GM12865 (cell line): ENCODE results near the gene CLEC9A.

Experiments used
- DNase-seq: peaks from one replicate; pipeline ENCODE4 v3.0.0; 2010; ENCODE audit warnings: low read depth
- H3K4me3 ChIP-seq: 2 replicates; pipeline ENCODE4 v1.5.1; 2011; ENCODE audit warnings: mild to moderate bottlenecking, low read depth, low read length, control low read depth
- TF ChIP-seq, protein P1 (sequence below): IDR thresholded peaks from 2 replicates; pipeline ENCODE4 v1.5.1; 2011; ENCODE audit warnings: low read length, control low read depth, low read depth, inconsistent platforms; ENCODE audit not compliant: insufficient read depth; ENCODE audit errors: missing control alignments

CLEC9A gene

DNA sequence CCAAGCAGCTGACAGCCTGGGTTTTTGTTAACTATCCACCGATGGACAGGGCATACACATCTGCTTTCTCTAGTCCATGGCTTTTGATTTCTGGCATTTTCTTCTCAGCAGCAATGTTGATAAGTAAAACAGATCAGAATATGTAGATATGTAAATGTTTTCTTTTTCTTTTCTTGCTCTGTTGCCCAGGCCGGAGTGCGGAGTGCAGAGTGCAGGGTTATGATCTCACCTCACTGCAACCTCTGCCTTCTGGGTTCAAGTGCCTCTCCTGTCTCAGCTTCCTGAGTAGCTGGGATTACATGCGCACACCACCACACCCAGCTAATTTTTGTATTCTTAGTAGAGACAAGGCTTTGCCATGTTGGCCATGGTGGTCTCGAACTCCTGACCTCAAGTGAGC is 27.9 kb downstream of the CLEC9A start:
- no peak for DNase-seq
- H3K4me3 ChIP-seq: no peak overlapping the region
- TF ChIP-seq, protein P1, sequence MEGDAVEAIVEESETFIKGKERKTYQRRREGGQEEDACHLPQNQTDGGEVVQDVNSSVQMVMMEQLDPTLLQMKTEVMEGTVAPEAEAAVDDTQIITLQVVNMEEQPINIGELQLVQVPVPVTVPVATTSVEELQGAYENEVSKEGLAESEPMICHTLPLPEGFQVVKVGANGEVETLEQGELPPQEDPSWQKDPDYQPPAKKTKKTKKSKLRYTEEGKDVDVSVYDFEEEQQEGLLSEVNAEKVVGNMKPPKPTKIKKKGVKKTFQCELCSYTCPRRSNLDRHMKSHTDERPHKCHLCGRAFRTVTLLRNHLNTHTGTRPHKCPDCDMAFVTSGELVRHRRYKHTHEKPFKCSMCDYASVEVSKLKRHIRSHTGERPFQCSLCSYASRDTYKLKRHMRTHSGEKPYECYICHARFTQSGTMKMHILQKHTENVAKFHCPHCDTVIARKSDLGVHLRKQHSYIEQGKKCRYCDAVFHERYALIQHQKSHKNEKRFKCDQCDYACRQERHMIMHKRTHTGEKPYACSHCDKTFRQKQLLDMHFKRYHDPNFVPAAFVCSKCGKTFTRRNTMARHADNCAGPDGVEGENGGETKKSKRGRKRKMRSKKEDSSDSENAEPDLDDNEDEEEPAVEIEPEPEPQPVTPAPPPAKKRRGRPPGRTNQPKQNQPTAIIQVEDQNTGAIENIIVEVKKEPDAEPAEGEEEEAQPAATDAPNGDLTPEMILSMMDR: no peak

DNA sequence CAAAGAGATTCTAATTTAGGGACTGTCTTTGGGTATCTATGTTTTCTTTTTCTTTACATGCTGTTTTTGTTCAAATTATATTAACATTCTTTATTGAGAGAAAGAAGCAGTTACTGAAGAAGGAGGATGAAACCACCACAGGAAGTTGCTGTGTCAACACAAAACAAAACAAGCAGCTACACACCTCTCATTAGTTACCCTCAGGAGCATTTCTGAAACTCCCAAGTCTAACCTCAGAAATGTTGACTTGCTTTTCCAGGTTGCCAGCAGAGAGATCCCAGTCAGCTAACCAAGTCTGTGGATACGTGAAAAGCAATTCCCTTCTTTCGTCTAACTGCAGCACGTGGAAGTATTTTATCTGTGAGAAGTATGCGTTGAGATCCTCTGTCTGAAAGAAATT is 34.8 kb downstream of the CLEC9A start:
- TF ChIP-seq, protein P1: no peak
- no peak overlapping the region for H3K4me3 ChIP-seq
- peak; percentile 35 for DNase-seq

DNA sequence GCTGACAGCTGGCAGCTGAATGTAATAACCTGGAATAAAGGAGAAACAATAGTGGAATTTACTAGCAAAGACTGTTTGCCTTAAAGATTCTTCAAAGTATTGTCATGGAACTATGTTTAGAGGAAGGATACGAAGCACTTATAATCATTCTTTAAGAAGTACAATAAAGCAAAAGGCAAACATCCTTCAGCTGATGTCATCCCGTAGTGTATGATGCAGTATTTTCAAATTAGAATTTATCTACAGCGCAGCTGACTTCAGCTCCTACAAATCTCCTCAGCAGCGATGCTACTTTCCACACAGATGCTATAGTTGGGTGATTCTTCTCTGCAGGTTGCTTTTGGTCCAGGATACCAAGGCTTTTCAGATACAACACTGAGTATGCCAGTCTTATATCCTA is 36.8 kb downstream of the CLEC9A start:
- H3K4me3 ChIP-seq: no peak overlapping the region
- TF ChIP-seq, protein P1: no peak
- no peak for DNase-seq

DNA sequence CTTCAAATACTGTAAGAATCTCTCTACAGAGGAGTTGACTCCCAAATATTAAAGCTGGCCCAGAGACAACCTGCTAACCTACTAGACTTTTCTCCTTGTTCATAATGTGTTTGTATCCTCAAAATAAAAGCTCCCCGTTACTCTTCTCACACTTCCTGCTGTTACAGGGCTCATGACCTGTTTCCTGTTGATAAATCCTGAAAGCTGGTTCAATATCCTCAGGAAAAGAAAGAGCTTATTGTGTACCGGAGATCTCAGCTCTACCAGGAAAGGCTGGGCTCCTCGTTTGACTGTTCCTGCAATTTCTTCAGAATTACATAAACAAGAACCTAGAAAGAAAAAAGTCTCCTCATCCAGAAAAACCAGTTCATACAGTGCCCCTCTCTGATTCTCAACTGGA is 37.5 kb downstream of the CLEC9A start:
- TF ChIP-seq, protein P1: no peak
- H3K4me3 ChIP-seq: no peak overlapping the region
- no peak for DNase-seq

DNA sequence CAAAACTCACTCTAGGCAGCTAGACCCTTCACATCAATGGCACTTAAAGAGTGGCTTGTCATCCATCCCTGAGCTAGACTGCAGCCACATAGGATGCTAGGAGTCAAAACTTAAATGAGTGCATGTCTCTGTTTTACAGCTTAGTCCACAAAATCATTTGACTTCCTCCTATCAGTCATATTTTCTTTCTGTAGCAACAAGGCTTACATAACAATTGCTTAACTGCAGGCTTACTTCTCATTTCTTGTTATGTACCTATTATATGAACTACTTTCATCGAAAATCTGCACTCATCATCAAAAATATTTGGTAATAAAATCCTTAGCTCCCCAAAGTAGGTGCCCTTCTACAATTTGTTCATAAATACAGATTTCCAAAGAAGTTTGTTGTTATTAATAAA is 38.2 kb downstream of the CLEC9A start:
- H3K4me3 ChIP-seq: no peak overlapping the region
- no peak for DNase-seq
- TF ChIP-seq, protein P1: no peak

DNA sequence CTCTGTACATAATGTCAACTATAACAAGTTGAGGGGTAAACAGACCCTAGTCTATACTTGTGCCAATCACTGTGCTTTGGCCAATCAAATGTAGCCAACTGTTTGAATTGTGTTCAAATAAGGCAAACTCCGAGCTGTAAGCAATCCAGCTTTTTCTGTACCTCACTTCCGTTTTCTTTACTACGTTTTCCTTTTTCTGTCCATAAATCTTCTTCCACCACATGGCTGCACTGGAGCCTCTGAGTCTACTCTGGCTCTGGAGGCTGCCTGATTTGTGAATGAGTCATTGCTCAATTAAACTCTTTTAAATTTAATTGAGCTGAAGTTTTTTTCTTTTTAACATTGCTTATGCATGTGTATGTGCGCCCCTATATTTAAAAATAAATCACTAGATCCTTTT is 38.6 kb downstream of the CLEC9A start:
- DNase-seq: no peak
- no peak overlapping the region for H3K4me3 ChIP-seq
- TF ChIP-seq, protein P1: no peak

DNA sequence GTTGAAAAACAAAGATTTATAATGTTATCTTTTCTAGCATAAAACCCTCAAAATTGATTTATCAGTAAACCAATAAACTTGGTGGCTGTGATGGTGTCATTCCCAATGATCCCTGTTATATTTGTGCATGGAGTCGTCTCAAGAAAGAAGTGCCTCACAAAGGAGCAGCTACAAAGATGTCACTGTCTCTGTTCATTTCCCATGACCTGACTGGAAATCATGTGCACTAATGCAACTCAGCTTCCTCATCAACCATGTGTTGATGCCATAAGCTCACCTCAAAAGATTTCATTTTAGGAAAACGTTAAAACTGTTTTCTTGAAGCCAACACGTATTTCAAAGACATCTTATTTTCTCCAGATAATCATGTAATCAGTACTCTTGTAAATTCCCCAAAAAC is 39.5 kb downstream of the CLEC9A start:
- H3K4me3 ChIP-seq: no peak overlapping the region
- TF ChIP-seq, protein P1: no peak
- no peak for DNase-seq
